NCI-H2029 (cell line): ENCODE results near the gene DNAJB1.
"Not testable (repeated sequence)": the region's sequence is repeated elsewhere in the genome, so short reads cannot be mapped to it uniquely, and the experiment has no call there.

Source experiments
- DNase-seq: peaks from one replicate; lab custom pipeline; 2025; lab: John Stamatoyannopoulos, UW

DNAJB1 gene

DNA sequence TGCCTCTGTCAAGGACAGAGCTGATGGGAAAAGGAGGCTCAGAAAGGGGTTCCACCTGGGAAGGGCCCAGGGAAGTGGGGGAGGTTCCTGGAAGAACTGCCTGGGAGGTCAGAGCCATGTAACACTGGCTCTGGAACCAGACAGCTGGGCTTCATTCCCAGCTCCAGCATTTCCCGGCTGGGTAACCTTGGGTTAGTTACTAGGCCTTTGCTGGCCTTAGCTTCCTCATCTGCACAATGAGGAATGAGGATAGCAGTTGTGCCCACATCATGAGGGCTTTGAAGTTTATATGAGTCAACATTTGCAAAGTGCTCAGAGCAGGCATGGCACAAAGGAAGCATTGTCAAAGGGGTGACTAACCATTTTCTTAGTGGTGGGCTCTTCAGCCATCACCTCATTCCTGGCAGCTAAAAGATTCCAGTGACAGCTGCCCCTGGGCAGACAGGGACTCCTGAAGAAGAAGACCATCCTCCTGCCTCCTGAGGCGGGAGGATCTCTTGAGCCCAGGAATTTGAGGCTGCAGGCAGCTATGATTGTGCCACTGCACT, 1.7 kb upstream of the DNAJB1 start:
- no peak for DNase-seq

DNA sequence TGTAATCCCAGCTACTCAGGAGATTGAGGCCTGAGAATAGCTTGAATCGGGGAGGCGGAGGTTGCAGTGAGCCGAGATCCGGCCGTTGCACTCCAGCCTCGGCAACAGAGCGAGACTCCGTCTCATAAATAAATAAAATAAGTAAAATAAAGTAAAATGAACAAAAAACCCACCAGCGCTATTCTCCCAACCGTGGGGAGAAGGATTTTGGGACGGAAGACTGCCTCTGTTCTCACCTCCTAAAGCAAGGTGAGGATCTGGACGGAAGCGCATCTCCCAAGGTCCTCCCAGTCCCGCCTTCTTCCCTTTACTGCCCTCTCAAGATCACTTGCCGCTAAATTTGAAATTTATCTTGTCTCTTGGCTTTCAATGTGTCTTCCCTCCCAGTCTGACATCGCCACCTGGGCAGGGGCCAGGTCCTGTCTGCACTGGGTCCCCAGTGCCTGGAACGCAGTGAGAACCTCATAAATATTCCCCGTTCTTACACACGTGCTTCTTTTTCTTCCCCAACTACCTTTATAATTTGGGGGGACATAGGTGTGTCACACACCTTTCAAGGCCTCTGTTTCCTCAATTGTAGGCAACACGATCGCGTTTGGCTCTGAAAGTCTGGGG, 1.2 kb upstream of the DNAJB1 start:
- DNase-seq: no peak

DNA sequence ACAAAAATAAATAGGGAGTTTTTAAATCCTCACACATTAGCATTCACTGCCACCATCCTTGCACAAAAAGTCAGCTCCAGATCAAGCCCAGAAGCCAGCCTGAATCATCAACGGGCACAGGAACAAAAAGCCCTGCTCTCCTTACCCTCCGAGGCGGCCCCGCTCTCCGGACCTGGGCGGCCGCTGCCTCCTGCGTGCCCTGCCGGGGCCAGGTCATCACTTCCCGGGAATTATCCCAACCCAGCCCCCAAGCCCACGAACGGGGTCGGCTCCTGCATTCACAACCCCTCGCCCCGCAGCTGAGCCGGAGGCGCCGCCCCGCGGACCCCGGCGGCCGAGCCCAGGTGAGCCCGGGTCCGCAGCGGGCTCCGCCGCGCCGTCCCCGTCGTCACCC, 754 bp downstream of the DNAJB1 start:
- DNase-seq: no peak

DNA sequence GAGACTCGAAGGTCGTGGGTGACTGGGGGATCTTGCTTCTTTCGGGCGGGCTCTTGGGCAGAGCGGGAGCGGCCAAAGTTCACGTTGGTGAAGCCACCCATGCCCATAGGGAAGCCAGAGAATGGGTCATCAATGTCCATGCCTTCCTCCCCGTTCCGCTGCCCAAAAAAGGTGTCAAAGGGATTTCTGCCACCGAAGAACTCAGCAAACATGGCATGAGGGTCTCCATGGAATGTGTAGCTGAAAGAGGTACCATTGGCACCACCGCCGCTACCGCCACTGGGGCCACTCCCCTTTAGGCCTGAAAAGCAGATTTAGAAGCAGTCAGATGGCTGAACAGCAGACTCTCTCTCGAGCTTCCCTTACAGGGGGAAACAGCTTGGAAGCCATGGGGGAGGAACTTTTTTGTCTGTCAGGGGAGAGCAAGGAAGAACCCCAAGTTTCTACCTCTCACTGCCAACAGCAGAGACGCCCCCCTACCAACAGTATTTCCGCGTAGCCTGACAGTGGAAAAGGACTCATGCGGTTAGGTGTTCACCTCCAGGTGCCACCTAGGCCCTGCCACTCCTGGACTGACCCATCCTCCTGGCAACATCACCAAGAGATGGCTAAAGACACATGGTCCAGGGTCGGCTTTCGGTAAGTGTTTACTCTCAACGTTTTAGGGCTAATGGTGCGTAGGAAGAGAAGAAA, 1.3 kb downstream of the DNAJB1 start:
- no peak for DNase-seq

DNA sequence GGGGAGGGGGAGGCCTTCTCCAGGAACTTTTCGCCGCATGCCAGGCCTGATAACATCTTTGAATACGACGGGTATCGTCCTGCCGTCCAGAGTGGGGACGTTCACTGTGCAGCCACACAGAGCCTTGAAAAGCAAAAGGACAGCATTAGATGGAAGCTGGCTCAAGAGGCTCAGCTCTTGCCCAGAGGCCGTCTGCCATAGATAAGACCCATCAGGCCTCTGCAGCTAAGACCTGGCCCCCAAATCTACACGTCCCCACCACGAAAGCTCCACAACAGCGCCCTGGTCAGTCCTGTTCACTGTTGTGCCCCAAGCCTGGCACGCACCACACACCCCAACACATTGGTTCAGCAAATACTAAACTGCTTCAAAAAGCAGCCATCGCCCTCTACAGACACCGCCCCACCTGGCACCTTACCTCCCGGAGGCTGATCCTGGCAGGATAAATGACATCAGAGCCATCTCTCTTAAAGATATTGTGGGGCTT, 2.1 kb downstream of the DNAJB1 start:
- DNase-seq: no peak

DNA sequence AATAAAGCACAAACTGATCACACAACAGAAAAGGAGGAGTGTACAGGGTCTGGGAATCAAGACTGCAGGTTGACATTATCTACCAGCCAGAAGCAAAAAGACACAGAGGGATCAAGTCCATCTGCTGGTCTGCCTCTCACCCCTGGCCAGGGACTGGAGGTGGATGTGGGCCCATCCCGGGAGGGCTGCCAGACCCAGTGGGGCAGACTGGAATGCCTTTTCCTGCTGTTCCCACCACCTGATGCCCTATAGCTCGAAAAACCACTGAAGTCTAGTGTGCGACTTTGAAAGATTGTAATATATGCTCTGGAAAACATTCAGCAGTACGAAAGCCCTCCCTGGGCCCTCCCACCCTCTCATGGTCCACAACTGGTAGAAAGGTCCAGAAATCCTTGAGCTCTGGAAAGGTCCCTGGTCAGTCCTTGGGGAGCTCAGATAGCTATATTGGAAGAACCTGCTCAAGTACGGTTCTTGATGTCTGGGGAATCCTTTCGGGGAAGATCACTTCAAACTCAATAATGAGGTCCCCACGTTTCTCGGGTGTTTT, 2.6 kb downstream of the DNAJB1 start:
- no peak for DNase-seq

DNA sequence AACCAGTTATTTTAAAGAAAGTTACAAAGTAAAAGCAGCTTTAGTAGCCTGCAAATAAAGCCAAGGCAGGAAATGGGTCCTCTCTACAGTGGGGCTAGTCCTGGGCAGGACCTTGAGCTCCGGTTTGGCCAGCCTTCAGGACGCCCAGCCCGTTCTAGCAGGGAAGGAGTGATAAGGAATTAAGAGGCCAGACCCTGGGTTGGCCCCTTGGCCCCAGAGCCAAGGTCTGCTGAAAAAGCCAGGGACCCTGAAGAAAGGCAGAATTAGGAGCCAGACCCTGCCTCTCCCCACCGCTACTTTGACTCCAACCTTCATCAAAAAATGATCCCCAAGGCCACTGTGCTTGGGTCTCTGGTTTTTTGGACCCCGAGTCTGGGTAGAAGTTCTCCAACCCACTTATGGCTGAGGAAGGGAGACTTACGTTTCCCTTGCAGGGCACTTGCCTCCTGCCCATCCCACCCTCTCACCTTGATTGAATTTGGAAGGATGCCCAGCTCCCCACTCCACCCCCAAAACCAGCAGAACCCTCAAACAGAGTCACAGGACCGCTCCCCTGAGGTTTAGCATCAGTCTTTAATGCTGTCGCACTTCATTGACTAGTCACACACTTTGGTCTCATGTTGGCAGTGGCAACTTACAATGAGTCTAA, 3.9 kb downstream of the DNAJB1 start:
- DNase-seq: no peak

DNA sequence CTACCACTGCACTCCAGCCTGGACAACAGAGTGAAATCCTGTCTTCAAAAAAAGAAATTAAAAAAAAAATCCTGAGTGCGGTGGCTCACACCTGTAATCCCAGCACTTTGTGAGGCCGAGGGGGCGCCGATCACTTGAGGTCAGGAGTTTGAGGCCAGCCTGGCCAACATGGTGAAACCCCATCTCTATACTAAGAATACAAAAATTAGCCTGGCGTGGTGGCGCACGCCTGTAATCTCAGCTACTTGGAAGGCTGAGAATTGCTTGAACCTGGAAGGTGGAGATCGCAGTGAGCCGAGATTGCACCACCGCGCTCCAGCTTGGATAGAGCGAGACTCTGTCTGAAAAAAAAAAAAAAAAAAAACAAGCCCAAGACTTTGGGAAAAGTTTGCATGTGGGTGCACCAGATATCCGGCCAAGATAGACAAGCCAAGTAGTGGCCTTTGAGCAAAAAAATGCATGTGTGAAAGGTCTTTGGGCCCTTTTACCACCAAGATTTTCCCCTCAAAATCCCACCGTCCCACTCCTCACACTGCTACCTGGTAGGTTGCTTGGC, 5.7 kb downstream of the DNAJB1 start:
- no peak for DNase-seq

DNA sequence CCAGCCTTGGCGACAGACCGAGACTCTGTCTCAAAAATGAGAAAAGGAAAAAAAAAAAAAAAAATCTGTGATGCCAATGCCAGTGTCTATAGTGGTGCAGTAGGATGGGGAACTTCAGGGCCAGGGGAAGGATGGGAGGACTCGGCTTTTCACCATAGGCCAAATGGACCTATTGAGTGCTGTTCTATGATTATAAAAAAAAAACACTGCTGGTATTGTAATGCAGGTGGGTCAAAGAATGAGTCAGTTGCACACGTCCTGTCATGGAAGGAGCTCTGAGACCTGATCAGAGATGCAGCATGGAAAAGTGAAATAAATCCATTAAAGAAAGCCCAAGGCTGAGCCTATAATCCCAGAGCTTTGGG, 7.0 kb downstream of the DNAJB1 start:
- no peak for DNase-seq

DNA sequence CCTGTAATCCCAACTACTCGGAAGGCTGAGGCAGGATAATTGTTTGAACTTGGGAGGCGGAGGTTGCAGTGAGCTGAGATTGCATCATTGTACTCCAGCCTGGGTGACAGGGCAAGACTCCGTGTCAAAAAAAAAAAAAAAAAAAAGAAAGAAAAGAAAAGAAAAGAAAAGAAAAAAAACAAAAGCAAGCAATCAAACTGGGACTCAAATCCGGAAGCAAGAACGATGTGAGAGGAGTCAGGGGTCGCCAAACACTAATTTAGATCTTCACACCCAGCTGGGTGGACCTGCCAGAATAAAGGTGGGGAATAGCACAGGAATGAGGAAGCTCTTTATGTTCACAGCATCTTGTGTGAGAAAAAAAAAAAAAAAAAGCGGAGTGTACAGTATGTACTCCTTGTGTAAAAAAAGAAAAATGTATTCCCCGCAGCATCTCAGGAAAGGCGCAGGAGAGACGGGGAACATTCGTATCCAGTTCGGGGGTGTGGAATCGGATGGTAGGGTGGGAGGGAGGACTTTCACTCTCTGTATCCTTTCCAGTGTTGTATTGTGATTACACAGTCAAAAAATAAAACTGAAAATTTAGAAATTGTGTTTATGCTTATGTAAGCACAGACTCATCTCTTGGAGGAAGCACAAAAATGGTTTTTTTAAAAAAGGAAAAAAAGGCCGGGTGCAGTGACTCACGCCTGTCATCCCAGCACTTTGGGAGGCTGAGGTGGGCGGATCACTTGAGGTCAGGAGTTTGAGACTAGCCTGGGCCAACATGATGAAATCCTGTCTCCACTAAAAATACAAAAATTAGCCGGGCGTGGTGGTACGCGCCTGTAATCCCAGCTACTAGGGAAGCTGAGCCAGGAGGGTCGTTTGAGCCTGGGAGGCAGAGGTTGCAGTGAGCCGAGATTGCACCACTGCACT, 7.6 kb downstream of the DNAJB1 start:
- no peak for DNase-seq

DNA sequence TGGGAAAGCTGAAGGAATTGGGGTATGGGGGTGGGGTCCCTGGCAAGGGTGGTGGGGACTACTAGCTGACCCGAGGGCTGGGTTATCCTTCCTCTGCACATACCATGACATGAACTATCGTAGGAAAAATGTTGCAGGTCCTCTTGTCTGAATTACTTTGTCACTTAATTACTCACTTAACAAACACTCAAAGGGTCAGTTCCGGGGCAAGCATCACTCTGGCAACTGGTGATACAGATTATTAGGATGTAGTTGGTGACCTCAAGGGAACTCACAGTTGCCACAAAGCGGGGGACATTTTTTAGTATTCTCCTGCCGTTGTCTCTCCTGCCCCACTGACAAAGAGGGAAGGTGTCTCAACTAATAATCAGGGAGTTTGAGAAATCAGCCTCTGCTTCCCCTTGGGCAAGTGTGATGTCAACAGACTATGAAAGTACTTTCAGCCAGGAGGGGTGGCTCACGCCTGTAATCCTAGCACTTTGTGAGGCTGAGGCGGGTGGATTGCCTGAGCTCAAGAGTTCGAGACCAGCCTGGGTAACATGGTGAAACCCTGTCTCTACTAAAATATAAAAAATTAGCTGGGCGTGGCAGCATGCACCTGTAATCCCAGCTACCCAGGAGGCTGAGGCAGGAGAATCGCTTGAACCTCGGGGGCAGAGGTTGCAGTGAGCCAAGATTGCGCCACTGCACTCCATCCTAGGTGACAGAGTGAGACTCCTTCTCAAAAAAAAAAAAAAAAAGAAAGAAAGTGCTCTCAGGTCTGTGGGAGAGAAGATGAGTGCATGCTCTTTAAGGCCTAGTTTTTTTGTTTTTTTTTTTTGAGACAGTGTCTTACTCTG, 10.3 kb downstream of the DNAJB1 start:
- no peak for DNase-seq

DNA sequence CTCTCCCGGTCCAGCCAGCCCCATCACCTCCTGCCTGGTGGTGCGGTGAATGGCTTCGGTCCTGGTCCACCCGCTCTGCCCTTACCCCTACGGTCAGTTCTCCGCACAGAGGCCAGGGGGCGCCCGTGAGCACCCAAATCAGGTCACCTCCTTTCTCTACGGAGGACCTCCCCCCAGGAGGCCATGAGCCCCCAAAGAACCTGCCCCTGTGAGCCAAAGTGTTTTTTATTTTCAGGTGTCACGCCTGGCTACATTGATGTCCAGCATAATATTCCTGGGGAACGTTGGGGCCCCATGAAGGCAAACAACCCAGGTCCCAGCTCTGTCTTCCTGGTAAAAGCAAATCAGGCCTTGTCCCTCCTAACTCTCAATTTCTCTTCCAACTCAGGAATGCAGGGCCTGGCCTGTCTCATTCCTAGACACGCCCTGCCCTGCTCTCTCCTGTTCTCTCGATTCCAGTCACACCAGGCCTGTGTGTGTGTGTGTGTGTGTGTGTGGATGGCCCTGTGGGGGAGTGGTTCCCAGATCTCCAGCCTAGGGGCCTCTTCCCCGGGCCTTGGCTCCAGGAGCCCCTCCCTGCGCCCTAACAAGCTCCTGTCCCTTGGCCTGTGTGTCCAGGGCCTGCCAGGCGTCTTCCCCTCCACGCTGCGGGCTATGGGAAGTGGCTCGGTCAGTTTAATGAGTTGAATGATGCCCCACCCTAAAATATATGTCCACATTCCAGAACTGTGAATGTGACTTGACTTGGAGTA, 12.5 kb downstream of the DNAJB1 start:
- DNase-seq: no peak

DNA sequence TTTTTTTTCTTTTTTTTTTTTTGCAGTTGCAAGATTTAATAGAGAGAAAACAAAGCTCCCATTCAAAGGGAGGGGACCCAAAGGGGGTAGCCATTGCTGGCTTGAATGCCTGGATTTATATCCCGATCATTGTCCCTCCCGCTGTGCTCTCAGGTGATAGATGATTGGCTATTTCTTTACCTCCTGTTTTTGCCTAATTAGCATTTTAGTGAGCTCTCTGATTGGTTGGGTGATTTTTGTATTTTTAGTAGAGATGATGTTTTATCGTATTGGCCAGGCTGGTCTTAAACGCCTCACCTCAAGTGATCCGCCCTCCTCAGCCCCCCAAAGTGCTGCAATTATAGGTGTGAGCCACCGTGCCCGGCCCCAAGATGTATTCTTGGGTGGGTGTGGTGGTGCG, 13.6 kb downstream of the DNAJB1 start:
- DNase-seq: not testable (repeated sequence)

DNA sequence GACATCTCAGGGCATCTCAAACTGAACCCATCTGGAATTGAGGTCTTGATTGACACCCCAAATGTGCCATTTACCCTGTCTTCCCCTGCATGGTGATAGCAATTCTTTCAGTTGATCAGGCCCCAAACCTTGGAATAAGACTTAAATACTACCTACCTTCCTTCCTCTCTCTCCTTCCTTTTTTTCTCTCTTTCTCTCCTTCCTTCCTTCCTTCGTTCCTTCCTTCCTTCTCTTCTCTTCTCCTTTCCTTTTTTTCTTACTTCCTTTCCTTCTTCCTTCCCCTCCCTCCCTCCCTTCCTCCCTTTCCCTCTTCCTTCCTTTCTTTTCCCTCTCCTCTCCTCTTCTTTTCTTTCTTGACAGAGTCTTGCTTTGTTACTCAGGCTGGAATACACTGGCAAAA, 14.9 kb downstream of the DNAJB1 start:
- no peak for DNase-seq

DNA sequence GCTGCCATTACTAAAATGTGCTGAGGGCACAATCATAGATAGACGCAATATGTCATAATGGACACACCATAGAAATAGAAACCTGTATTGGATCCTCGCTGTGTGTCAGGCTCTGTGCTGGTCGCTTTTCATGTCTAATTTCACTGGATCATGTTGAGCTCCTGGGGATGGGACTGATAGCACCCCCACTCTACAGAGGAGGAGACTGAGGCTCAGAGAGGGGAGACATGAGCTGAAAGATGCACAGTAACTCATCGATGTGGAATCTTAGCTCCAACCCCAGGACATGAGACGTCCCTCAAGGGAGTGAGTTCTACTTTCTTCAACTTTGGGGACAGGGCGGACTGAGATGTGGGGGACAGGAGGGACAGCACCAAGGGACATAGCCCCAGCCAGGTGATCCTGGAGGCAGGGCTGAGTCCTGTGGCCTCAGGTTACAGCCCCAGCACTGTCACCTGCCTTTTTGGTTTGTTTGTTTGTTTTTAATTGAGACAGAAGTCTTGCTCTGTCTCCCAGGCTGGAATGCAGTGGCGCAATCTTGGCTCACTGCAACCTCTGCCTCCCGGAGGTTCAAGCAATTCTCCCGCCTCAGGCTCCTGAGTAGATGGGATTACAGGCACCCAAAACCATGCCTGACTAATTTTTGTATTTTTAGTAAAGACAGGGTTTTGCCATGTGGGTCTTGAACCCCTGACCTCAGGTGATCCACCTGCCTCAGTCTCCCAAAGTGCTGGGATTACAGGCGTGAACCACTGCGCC, 15.7 kb downstream of the DNAJB1 start:
- no peak for DNase-seq

DNA sequence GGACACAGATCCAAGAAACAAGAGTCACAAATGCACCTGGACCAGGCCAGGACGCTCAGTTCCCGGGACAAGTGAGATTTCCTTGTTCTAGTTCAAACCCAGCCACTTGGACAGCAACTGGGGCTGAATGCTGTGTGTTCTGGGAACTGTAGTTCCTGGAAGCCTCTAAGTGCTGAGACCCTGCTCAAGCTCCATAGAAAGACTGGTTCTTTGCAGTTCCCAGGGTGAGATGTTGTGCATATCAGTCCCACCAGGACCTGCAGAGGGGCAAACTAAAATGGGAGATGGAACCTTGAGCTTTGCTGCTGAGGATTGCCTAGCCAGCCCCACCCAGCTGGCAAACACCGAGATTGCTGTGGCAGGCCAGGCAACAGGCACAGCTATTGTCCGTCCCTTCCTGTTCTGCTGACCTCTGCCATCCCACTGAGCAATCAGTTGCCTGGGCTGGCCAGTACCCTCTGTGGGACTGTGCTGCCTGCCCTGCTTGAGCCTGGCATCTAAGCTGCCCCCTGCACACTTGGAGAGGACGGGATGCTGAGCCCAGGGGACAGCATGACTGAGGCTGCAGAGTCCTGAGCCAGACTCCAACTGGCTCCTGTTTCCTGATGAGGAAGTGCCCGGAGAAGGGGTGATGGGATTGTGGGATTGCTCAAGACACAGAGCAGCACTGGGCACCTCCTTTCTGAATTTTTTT, 20.8 kb downstream of the DNAJB1 start:
- no peak for DNase-seq

DNA sequence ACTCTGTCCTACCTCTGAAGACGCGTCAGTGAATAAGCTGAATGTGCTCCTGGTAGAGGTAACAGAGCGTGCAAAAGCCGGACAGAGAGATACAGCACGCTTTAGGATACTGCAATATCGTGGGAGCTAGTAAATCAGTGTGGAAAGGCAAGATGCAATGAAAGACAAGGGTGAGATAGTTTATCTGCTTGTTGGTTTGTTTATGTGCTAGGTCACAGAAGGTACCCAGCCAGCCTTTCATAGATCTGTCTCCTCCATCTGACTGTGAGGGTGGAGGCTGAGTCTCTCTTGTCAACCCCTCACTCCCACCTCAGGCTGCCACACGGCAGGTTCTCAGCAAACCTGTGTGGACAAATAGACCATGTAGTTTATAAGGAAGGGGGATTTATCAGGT, 21.4 kb downstream of the DNAJB1 start:
- DNase-seq: no peak

DNA sequence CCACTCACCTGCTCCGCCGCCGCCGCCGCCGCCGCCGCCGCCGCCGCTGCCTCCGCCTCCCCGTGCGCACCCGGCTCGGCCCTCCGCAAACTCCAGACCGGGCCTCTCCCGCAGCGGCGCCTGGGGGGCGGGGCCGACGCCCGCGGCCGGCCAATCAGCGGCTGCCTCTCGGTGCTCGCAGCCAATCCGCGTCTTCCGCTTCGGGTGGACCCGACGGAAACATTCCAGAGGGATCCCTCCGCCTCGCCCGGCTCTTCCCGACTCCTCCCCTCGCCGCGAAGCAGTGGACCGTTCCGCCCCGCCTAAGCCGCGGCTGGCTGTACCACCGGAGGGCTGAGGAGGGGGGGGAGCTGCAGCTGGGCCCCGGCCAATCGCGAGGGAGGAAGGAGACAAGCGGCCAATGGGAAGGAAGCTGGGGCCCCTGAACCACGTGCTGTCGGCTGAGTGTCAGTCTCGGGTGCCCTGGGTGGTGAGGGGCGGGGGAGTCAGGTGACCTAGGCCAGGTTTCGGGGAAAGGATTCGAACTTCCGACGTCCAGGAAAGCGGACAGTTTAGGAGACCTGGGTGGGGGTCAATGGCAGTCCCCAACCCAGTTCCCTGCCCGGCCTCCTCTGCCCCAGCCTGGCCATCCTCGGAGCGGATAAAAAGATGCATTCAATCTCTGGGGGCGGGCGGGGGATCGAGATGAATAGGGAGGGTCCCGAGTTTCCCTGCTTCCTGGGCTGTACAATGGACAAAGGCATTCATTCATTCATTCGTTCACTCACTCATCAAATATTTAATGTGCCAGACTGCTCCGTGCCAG, 22.0 kb downstream of the DNAJB1 start, which contains the start of gene GIPC1:
Gene GIPC1, minus strand, starts transcription at position 99 of the 805 bp plus-strand sequence. CDS start 13,151 bp downstream, outside the sequence.
- peak; percentile 97 for DNase-seq
